ENCODE results near the gene SPATS2. TPM values are rescaled to one million over a fixed set of nuclear protein-coding genes. Genes with fewer than 3 reads are reported as not detected.

The SPATS2 gene
- total RNA-seq, 1 donor from 2014 or later, result 11.4 TPM

GRCh38 chr12:49456131-49456679 lies 88.9 kb downstream of the SPATS2 start:
- intact Hi-C loops (cut with micrococcal nuclease), result no loop called here

- intact Hi-C loops (cut with micrococcal nuclease), result no loop called here
Measured at GRCh38 chr12:49458816-49459215, 91.6 kb downstream of the SPATS2 start.

- intact Hi-C loops (cut with micrococcal nuclease), result no loop called here
Measured at GRCh38 chr12:49461221-49461620, 94.0 kb downstream of the SPATS2 start.

GRCh38 chr12:49462083-49462744 lies 95.0 kb downstream of the SPATS2 start:
- intact Hi-C loops (cut with micrococcal nuclease), result no loop called here

GRCh38 chr12:49465132-49465531 lies 97.9 kb downstream of the SPATS2 start:
- intact Hi-C loops (cut with micrococcal nuclease), result no loop called here

- intact Hi-C loops (cut with micrococcal nuclease), result no loop called here
Measured at GRCh38 chr12:49470986-49471385, 103.7 kb downstream of the SPATS2 start.

- intact Hi-C loops (cut with micrococcal nuclease), result no loop called here
Measured at GRCh38 chr12:49471557-49471956, 104.3 kb downstream of the SPATS2 start.

GRCh38 chr12:49476091-49476490 lies 108.8 kb downstream of the SPATS2 start:
- intact Hi-C loops (cut with micrococcal nuclease), result no loop called here

- intact Hi-C loops (cut with micrococcal nuclease), result no loop called here
Measured at GRCh38 chr12:49478949-49479664, 111.8 kb downstream of the SPATS2 start.

- intact Hi-C loops (cut with micrococcal nuclease), result no loop called here
Measured at GRCh38 chr12:49482095-49483051, 115.1 kb downstream of the SPATS2 start.

GRCh38 chr12:49483619-49484018 lies 116.4 kb downstream of the SPATS2 start:
- intact Hi-C loops (cut with micrococcal nuclease), result no loop called here

- intact Hi-C loops (cut with micrococcal nuclease), result no loop called here
Measured at GRCh38 chr12:49487605-49488004, 120.3 kb downstream of the SPATS2 start.

GRCh38 chr12:49489154-49489553 lies 121.9 kb downstream of the SPATS2 start:
- intact Hi-C loops (cut with micrococcal nuclease), result no loop called here

- intact Hi-C loops (cut with micrococcal nuclease), result no loop called here
Measured at GRCh38 chr12:49489720-49490119, 122.5 kb downstream of the SPATS2 start.

GRCh38 chr12:49491823-49492222 lies 124.6 kb downstream of the SPATS2 start:
- intact Hi-C loops (cut with micrococcal nuclease), result no loop called here

GRCh38 chr12:49493900-49494299 lies 126.6 kb downstream of the SPATS2 start:
- intact Hi-C loops (cut with micrococcal nuclease), result no loop called here

- intact Hi-C loops (cut with micrococcal nuclease), result no loop called here
Measured at GRCh38 chr12:49496417-49497360, 129.4 kb downstream of the SPATS2 start.

- intact Hi-C loops (cut with micrococcal nuclease), result no loop called here
Measured at GRCh38 chr12:49501895-49502294, 134.6 kb downstream of the SPATS2 start.

GRCh38 chr12:49502590-49502989 lies 135.3 kb downstream of the SPATS2 start:
- intact Hi-C loops (cut with micrococcal nuclease), result no loop called here

GRCh38 chr12:49503674-49504180 lies 136.5 kb downstream of the SPATS2 start:
- intact Hi-C loops (cut with micrococcal nuclease), result no loop called here

All from T-helper 1 cell treated with Interleukin-12 subunit alpha and Interleukin-12 subunit beta and Interleukin-4 antibody, amounts not matched to agents 30 ng/mL and 1 ng/mL, for 36 hours (primary cell).